ENCODE measurements around the gene GOLGA3.

- TF ChIP-seq CTCF (IDR thresholded peaks at IDR 0.05; ENCODE audit: low read depth, low read length) (no peak), EZH2phosphoT487 (IDR thresholded peaks at IDR 0.05; ENCODE audit: low read depth) (no peak)
These were observed 53.0 kb downstream of the GOLGA3 start for GRCh38 chr12:132775502-132776229.

Data from OCI-LY3 (cell line).